Left kidney (tissue), 8 donors: ENCODE results near the gene F2RL2. TPM values are rescaled to one million over a fixed set of nuclear protein-coding genes. Genes with fewer than 3 reads are reported as not detected.

Experiments
- DNase-seq: peaks from one replicate; pipeline ENCODE4 v3.0.0-alpha.2; 2013
- long read RNA-seq, 8 donors: transcript quantifications; one replicate each; lab custom pipeline, GENCODE V29; 2026
- polyA plus RNA-seq: library from polyadenylated mRNA; unstranded; fragments of 120-200 nt; gene quantifications from one replicate; pipeline ENCODE4 v1.2.1, GENCODE V29; 2013; ENCODE audit not compliant: insufficient read length

F2RL2 gene, protein sequence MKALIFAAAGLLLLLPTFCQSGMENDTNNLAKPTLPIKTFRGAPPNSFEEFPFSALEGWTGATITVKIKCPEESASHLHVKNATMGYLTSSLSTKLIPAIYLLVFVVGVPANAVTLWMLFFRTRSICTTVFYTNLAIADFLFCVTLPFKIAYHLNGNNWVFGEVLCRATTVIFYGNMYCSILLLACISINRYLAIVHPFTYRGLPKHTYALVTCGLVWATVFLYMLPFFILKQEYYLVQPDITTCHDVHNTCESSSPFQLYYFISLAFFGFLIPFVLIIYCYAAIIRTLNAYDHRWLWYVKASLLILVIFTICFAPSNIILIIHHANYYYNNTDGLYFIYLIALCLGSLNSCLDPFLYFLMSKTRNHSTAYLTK
- 0.71 TPM for polyA plus RNA-seq
- long read RNA-seq, donor 1 = 0 reads
- long read RNA-seq, donor 2, partial matches to known transcripts = 0 of 1 reads
- long read RNA-seq, donor 2, other reads (novel, unspliced or antisense) = 0 of 1 reads
- long read RNA-seq, donor 3 = 0 reads
- long read RNA-seq, donor 4 = 0 reads
- long read RNA-seq, donor 5 = 0 reads
- long read RNA-seq, donor 6 = 0 reads
- long read RNA-seq, donor 7, partial matches to known transcripts = 0 of 45 reads
- long read RNA-seq, donor 7, other reads (novel, unspliced or antisense) = 45 of 45 reads
- long read RNA-seq, donor 8 = 0 reads

DNA sequence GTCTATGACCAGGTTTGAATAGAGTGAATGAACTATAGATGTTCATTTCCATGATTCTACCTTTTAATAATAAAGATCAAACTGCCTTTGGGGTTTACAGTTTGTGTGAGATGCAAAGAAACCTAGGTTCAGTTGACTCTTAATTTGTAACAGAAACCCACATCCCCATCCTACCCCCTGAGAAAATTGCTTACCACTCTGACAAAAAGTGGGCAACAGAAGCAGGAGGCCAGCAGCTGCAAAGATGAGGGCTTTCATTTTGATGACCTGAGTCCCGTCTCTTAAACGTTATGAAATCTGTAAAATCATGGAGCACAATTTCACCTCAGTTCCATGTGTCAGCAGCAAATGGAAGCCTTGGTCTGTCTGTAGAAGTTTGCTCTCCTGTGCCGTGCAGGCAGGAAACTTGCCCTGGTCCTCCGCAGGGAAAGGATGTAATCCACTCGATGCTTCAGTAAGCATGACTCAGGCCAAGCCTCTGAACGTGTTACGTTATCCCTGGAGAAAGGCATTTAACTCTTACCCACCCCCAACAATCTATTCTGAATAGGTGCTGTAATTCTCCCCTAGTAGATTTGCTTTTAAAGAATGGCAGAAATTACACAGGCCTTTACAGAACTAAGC, at the start of gene F2RL2:
TSS of gene F2RL2 (minus strand) at position 431 of the 624 bp plus-strand sequence. CDS start at position 258, 173 bp downstream.
- no peak for DNase-seq

- DNase-seq = no peak
These were observed 49.0 kb upstream of the F2RL2 start for GRCh38 chr5:76672242-76672641.

DNA sequence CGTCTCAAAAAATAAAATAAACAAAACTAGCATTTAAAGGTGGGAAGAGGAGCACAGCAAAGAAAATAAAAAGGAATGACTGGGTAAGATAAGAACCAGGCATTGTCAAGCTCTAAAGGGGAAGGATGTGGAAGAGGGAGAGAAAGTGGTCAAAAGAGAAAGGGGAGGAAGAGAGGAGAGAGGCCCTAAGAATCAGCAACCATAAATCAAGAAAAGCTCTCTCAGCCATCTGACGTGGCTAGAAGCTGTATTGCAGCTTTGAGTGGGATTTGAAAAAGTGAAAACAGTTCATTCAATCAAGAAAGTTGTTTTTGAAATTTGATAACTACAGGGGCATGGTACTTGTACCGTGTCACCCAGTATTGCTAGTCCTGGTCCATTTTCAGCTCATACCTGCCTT, 47.3 kb upstream of the F2RL2 start:
- no peak for DNase-seq

DNA sequence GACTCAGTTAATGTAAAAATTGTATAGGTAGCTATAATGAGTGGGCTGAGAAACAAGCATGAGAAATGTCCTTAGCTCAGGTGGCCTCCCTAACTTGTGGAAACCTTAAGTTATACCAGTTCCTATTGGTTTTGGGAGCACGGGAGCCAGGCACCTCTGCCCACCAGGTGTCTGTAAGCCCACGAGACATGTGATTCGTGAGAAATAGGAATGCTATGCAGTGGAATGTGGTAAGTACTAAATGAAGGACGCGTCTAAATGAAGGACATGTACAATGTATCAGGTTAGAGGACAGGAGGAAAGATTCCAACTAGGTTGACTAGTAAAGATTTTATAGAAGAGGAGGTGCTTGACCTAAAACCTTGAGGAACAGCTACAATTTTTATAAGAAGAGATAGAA, 46.0 kb upstream of the F2RL2 start:
- no peak for DNase-seq

- no peak for DNase-seq
These were observed 44.3 kb upstream of the F2RL2 start for GRCh38 chr5:76667495-76667894.

GRCh38 chr5:76664079-76664478, 40.9 kb upstream of the F2RL2 start:
- DNase-seq = no peak

GRCh38 chr5:76663573-76663972, 40.4 kb upstream of the F2RL2 start:
- no peak for DNase-seq

GRCh38 chr5:76662521-76662920, 39.3 kb upstream of the F2RL2 start:
- no peak for DNase-seq

- no peak for DNase-seq
These were observed 37.2 kb upstream of the F2RL2 start for GRCh38 chr5:76660360-76660759.

- no peak for DNase-seq
These were observed 34.6 kb upstream of the F2RL2 start for GRCh38 chr5:76657683-76658311.

GRCh38 chr5:76657091-76657490, 33.9 kb upstream of the F2RL2 start:
- no peak for DNase-seq

GRCh38 chr5:76652809-76653414, 29.7 kb upstream of the F2RL2 start:
- DNase-seq = no peak

GRCh38 chr5:76649140-76649539, 25.9 kb upstream of the F2RL2 start:
- no peak for DNase-seq

- no peak for DNase-seq
These were observed 20.2 kb upstream of the F2RL2 start for GRCh38 chr5:76643371-76643770.

GRCh38 chr5:76642390-76643040, 19.3 kb upstream of the F2RL2 start:
- no peak for DNase-seq

- DNase-seq = peak; percentile 75
These were observed 18.4 kb upstream of the F2RL2 start for GRCh38 chr5:76641514-76642120.

- no peak for DNase-seq
These were observed 15.3 kb upstream of the F2RL2 start for GRCh38 chr5:76638479-76638878.

DNA sequence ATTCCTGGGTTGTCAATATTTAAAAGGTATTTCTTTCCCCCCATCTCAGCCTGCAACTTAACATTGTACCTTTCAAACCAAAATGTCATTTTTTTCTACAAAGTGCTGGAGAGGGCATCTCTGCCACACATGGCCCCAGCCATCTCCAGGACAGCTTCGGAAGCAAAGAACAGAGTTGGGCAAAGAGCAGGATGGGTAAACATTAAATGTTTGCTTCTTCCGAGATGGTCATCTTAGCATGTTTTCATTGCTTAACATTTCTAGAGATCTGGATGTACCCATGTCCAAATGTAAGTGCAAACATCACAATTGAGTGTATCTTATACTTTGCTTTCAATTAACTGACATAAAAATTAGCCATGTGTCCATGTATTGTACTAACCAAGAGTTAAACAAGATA, 14.3 kb upstream of the F2RL2 start:
- no peak for DNase-seq

DNA sequence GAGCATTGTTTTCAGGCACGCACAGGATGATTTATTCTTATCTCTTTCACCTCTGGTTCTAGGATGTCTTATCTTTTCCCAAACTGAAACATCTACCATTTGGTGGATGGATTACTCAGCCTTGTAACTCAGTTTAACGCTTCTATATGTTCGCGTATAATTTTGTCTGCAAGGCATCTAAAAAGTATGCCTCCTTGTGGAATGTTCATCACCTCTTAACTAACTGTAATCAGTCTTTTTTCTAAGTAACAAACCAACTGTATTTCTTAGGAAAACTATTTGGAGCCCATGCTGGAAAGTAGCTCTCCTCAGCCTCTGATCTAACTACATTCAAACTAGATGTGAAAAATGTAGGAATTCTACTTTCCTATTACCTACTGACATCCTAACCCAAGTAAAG, 11.5 kb upstream of the F2RL2 start:
- no peak for DNase-seq

- no peak for DNase-seq
These were observed 3.5 kb upstream of the F2RL2 start for GRCh38 chr5:76626738-76627137.
